TTC549 (cell line): ENCODE measurements around the gene IZUMO2.
A peak's percentile ranks its signal among the peaks of the same experiment; 100 is the strongest.
"Not testable (repeated sequence)": the region's sequence is repeated elsewhere in the genome, so short reads cannot be mapped to it uniquely, and the experiment has no call there.

Experiments used
- FAIRE-seq: peaks from 2 replicates; lab custom pipeline; 2012; peaks lifted over from hg19 to GRCh38; lab: Jason Lieb, UNC

The IZUMO2 gene

DNA sequence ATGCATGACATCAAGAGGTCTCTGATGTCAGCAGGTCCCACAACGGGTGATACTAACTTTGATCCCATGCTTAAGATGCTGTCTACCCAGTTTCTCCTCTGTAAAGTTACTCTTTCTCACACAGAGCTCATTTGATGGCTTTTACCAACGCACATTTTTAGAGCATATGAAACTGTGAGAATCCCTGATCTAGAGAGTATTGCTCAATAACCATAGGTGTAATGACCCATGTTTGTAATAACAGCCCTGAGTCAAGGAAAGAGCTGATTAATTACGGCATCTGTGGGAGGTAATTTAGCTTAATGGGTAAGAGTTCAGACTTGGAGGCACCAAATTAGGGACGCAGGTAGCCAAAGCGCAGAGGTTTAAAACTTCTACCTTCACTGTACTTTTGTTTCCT is 18.0 kb upstream of the IZUMO2 start:
- no peak for FAIRE-seq

DNA sequence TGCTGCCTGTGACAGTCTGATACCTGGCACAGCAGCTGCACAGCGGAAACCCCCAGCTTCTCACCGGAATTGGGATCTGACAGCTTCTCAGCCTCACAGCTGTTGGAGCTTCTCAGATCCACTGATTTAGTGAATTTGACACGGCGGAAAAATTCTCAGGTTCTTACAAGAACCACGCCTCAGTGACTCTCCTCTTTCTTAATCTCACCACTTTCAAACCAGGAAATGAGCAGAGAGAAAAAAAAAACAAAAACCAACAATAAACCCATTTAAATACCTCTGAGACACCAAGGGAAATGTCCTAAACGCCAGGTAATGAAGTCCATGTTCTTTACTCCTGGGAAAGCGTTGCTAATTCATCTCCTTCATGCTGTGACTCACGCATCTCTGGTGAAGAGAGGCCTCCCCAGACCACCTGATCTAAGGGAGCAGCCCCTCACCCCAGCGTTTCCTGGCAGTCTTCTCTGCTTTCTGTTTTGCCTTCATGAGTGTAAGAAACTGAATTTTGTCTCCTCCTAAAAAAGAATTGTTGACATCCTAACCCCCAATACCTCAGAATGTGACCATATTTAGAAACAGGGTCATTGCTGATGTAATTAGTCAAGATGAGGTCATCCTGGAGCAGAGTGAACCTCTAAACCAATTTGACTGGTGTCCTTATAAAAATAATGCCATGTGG is 15.9 kb upstream of the IZUMO2 start:
- no peak for FAIRE-seq

DNA sequence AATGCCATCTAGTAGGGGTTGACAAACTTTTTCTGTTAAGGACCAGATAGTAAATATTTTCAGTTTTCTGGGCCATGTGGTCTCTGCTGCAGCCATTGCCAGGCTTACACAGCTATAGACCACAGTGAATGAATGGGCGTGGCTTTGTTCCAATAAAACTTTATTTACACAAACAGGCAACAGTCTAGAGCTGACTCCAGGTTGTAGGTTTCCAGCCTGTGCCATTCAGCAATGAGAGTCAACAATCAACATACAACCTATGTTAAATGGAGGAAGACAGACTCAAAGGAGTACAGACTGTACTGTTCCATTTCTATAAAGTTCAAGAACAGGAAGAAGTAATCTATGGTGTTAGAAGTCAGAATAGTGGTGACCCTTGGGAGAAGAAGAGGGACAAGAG is 15.2 kb upstream of the IZUMO2 start:
- FAIRE-seq, result no peak

DNA sequence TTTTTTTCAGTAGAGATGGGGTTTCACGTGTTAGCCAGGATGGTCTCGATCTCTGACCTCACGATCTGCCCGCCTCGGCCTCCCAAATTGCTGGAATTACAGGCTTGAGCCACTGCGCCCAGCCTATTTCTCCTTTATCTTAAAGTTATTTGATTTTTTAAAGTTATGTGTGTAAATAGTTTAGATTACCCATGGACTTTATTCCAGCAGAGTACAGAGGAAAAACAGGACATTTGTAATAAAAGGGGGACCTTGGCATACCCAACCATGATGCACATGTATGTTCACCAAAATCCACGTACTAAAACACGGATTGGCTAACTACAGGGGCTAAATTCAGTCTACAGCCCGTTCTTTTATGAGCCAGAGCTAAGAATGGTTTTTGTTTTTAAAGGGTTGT is 13.7 kb upstream of the IZUMO2 start:
- FAIRE-seq, result no peak

DNA sequence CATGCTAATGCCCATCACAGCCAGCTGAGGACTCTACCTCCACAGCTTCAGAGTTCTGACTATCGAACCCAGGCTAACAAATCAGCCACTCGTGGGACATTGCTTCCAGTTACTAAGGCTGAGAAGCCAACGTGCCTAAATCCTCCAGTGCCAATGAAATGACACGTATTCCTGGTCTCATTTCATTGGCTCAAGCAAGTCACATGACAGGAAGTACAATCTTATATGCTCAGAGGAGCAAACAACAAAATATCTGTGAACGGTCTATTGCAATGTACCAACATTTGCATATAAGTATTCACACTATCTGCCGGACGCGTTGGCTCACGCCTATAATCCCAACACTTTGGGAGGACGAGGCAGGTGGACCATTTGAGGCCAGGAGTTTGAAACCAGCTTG is 12.8 kb upstream of the IZUMO2 start:
- no peak for FAIRE-seq

DNA sequence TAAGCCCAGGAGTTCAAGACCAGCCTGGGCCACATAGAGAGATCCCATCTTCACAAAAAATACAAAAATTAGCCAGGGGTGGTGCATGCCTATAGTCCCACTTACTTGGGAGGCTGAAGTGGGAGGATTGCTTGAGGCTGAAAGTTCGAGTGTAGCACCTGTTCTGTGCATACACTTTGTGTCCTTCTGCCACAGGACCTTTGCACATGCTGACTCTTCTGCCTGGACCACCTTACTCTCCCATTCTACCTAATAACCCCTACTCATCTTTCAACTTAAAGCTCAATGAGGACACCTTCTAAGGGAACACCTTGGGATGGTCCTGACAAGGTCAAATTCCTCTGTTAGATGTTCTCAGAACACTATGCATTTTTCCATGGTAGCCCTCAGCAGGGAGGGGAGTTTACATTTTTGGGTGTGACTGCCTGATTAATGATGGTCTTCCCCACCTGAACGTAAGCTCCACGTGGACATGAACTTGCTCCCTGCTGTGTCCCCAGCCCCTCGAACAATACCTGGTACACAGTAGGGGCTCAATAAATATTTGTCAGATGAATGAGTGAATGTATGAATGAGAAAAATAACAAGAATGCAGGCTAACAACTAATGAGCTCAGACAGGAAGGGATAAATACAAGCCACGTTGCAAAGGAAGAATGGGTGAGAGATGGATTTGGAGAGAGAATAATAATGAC is 11.2 kb upstream of the IZUMO2 start:
- no peak for FAIRE-seq

DNA sequence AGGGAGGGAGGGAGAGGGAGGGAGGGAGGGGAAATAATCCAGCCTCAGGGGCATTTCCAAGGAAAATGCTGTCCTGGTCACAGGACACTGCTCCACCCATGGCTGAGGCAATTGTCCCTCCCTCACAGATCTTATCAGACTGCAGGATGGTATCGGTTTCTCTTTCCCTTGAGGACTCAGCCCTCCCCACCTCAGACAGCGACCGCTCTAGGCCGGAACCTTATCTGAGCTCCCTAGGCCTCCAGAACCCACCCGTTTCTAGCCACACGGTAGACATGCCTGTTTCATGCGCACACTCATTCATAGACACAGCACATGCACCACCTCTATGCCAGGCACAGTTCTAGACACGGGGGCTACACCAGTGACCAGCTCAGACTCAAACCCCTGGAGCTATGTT is 10.0 kb upstream of the IZUMO2 start:
- no peak for FAIRE-seq

DNA sequence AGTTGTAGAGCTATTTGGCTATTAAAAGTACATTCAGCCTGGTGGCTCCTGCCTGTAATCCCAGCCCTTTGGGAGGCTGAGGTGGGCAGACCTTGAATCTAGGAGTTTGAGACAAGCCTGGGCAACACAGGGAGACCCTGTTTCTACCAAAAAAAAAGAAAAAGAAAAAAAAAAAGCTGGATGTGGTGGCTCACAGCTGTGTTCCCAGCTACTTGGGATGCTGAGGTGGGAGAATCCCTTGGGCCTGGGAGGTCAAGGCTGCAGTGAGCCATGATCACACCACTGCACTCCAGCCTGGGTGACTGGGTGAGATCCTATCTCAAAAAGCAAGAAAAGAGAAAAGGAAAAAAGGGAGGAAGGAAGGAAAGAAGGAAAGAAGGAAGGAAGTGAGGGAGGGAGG is 9.6 kb upstream of the IZUMO2 start:
- FAIRE-seq, result no peak

DNA sequence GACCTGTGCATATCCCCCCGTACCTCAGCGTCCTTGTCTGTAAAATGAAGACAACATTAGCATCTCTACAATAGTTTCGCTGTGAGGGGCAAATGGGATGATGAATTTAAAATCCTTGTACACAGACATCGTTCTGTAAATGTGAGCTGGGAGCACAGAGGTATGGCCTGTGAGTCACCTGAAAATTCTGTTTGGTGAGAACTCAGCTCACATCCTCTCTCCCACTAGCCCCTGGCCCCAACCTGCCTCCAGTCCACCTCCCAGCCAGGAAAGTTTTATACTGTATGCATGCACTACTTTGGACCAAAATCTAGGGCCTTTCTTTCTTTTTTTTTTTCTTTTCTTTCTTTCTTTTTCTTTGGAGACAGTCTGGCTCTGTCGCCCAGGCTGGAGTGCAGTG is 8.7 kb upstream of the IZUMO2 start:
- FAIRE-seq, result no peak

DNA sequence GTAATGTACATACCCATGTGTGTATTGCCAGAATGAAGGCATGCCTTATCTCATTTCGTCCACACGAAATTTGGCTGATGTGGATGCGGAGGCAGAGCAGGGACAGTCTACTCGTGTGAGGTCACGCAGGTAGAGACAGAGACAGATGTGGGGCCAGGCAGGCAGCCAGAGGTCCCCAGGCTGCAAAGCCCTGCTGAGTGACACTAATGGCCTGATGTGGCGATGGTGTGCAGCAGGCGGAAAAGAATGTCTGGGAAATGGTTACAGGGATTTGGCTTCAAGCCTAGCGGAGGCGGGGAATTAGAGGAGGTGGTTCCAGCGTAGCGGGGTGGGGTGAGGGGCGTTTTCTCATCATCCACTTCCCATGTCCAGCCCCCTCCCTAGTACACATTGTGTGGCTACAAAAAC is 4.2 kb upstream of the IZUMO2 start:
- no peak for FAIRE-seq

DNA sequence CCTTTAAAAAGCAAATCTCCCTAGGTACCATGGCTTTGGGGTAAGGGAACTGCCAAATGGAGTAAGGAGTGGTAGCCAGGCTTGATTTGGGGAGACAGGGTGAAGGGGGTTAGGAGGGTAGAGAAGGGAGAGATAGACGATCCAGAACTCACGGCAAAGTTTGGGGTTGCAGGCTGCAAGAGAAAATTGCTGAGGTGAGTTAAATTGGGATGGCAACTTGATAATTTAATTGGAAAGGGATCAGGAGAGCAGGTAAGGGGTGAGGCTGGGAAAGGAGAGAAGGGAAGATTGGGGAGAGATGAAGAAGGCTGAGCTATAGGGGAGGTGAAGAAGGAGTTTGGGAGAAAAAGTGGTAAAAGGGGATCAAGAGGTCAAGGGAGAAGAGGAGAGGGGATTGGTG is 4.0 kb downstream of the IZUMO2 start:
- no peak for FAIRE-seq

DNA sequence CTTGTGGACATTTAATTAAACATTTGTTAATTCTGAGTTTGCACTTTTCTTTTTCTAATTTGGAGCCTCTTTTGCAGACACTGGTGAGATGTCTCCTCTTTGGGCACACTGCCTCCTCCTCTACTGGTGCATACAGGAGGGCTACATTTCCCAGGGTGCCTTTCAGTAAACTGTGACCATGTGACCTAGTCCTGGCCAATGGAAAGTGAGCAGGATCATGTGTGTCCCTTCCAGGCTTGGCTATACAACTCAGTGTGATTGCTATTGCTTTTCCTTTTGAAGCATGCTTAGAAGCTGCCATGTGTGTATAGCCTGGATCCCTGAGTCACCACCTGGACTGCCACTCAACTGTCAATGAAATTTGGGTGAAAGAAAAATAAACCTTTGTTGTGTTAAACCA is 4.5 kb downstream of the IZUMO2 start:
- FAIRE-seq, result no peak

DNA sequence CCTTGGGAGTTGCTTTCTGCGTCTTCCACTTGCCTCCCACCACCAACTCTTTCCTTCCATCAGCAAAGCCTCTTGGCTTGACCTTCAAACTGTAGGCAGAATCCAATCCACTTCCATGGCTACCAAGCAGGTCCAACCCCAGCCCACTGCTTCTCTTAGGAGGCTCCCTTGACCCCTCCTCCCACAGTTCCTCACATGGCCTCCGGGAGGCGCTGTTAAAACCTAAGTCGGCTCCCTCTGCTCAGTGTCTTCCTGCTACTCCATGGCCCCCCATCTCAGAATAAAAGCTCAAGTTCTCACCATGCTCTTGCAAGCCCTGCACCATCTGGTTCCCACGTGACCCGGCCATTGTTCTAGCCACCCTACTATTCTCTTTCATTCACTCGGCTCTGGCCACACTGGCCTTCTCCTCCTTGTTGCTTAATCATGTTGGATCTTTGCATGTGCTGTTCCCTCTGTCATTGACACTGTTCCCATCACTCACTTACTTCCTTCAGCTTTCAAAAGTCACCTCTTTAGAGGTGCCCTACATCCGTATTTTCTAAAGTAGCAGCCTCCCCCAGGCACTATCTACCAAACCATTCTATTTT is 7.5 kb downstream of the IZUMO2 start:
- no peak for FAIRE-seq

DNA sequence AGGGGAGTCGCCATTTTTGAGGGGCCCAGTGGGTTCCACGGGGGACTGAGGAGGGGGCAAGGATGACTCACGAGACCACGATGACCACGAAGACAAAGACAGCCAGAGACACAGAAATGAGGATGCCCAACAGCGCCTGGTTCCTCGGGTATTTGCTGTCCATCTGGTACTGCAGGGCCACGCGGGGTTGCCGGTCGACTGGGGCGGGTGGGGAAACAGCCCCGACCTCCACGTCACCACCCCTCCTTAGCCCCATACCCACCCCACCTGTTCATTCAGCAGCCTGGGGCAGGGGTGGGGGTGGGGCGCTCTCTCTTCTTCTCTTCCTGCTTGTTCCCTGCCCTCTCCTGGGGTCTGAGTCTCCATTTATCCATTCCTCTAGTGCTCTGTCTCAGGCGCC is 8.6 kb downstream of the IZUMO2 start:
- no peak for FAIRE-seq

DNA sequence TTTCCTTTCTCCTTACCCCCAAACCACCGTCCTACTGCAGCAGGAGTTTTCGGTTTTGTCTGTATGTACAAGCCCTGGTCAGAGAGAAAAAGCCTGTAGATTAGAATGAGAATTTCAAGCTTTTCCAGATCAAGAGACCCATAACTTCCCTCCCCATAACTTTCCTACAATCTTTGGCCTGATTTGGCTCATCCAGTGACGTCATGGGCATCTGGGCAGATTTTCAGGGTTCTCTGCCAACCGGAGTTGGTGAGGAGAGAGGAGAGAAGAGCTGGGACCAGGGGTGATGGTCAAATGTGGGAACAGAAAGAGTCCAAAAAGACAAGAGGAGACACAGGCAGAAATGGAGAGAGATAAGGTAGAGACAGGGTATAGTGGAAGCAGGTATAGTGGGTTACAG is 10.5 kb downstream of the IZUMO2 start:
- no peak for FAIRE-seq

DNA sequence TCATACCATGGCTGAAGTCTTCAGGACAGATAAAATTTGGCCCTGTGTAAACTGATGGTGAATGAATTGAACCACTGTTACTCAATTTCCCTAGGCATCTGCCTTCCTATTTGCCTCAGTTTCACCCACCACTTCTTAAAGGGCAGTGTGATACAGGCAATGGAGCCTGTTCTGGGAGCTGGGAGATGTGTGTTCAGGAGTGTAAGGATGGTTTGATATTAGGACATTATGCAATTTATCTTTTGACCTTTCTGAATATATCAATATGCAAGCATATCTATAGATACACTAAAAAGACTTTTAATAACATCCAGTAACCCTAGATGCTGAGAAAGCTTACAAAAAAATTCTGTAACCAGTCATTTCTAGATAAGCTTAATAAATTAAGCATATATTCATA is 14.6 kb downstream of the IZUMO2 start:
- FAIRE-seq, result no peak

DNA sequence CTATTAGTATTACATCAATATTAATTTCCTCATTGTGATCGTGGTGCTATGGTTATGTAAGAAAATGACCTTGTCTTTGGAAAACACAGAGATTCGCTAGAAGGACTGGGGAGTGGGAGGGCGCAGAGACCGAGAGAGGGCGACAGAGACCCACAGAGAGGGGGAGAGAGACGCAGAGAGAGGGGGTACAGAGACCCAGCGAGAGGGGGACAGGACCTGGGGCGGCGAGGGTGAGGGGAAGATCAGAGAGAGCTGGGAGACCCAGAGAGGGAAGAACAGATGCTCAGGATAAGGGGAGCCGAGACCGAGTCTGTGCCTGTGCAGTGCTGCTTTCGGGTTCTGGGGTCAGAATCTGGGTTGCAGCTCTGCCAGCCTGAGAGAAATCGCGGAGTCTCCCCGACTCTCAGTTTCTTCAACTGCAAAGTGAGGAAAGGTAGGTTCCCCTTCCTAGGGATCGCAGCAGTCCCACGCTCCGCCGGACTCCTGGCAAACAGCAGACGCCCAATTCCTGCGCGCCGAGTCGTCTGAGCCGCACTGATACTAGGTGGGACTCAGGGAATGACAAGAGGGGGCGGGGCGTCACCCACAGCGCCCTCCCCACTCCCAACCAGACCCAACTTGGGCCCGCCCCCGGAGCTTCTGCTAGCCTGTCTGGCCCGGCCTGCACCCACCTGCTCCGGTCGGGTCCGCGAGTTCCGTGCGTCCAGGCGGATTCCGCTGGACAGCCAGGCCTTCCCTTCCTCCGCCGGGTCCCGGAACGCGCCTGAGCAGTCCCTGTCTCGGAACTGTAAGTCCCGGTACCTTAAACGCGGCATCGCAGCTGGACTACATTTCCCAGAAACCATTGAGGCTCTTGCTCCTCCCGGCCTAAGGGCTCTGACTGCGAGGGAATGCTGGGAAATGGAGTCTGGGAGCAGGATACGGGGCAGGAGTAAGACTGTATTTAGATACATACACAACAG is 15.3 kb downstream of the IZUMO2 start:
- peak; percentile 37 for FAIRE-seq

DNA sequence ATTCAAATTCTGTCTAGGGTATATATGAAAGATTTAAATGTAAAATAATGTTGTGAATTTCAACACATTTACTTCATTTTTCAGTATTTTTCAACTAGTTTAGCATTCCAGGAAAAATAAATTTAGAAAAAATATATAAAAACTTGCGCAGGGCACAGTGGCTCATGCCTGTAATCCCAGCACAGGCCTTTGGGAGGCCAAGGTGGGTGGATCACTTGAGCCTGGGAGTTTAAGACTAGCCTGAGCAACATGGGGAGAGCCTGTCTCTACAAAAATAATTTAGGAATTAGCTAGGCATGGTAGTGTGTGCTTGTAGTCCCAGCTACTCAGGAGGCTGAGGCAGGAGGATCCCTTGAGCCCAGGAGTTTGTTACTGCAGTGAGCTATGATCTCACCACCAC is 21.2 kb downstream of the IZUMO2 start:
- FAIRE-seq, result not testable (repeated sequence)

DNA sequence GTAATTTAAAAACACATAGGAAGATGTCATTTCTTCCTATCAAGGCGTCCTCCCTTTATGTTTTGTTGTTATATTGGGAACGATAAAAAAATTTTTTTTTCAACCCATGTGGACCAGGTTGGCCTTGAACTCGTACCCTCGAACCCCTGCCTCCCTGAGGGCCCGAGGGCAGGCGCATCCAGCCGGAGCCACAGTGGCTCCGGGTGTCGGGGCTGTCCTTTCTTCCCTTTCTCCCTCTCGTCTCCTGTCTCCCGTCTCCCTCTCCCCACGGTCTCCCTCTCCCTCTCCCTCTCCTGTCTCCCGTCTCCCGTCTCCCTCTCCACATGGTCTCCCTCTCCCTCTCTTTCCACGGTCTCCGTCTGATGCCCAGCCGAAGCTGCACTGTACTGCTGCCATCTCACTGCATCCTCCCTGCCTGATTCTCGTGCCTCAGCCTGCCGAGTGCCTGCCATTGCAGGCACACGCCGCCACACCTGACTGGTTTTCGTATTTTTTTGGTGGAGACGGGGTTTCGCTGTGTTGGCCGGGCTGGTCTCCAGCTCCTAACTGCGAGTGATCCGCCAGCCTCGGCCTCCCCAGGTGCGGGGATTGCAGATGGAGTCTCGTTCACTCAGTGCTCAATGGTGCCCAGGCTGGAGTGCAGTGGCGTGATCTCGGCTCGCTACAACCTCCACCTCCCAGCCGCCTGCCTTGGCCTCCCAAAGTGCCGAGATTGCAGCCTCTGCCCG is 22.8 kb downstream of the IZUMO2 start:
- not testable (repeated sequence) for FAIRE-seq

DNA sequence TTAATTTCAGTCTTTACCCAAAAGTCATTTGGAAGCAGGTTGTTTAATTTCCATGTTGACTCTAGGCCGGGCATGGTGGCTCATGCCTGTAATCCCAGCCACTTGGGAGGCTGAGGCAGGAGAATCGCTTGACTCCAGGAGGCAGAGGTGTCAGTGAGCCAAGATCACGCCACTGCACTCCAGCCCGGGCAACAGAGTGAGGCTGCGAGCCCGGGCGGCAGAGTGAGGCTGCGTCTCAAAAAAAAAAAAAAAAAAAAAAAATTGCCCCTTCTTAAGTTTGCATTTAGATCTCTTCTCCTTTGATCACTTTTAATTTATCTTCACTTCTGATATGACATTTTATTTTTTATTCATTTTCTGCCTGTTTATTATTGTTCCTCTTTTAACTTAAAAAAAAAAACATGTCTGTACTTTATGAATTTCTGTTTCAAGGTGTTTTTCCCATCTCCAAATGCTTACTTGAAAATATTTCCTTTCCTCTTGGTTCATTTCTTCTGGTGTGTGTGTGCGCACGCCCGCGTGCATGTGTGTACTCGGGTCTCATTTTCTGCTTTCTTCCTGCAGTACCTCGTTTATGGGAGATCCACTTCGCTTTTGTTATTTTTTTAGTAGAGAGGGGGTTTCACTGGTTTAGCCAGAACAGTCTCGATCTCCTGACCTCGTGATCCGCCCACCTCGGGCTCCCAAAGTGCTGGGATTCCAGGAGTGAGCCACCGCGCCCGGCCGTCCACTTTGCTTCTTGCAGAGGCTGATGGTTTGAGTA is 26.3 kb downstream of the IZUMO2 start:
- not testable (repeated sequence) for FAIRE-seq
